WI38 (cell line): ENCODE measurements around the gene USP34.

ENCODE experiments used
- H3K4me3 ChIP-seq: 2 replicates; pipeline ENCODE4 v1.5.1; 2011; ENCODE audit warnings: low read depth, mild to moderate bottlenecking, control low read depth, low read length
- TF ChIP-seq, protein P1 (sequence below): IDR thresholded peaks from 2 replicates; pipeline ENCODE4 v1.5.1; 2012; ENCODE audit warnings: low read depth, mild to moderate bottlenecking, control low read depth, low read length

Gene USP34

GRCh38 chr2:61334466-61334865 lies 136.4 kb downstream of the USP34 start:
- TF ChIP-seq, protein P1, sequence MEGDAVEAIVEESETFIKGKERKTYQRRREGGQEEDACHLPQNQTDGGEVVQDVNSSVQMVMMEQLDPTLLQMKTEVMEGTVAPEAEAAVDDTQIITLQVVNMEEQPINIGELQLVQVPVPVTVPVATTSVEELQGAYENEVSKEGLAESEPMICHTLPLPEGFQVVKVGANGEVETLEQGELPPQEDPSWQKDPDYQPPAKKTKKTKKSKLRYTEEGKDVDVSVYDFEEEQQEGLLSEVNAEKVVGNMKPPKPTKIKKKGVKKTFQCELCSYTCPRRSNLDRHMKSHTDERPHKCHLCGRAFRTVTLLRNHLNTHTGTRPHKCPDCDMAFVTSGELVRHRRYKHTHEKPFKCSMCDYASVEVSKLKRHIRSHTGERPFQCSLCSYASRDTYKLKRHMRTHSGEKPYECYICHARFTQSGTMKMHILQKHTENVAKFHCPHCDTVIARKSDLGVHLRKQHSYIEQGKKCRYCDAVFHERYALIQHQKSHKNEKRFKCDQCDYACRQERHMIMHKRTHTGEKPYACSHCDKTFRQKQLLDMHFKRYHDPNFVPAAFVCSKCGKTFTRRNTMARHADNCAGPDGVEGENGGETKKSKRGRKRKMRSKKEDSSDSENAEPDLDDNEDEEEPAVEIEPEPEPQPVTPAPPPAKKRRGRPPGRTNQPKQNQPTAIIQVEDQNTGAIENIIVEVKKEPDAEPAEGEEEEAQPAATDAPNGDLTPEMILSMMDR: no peak
- no peak overlapping the region for H3K4me3 ChIP-seq

DNA sequence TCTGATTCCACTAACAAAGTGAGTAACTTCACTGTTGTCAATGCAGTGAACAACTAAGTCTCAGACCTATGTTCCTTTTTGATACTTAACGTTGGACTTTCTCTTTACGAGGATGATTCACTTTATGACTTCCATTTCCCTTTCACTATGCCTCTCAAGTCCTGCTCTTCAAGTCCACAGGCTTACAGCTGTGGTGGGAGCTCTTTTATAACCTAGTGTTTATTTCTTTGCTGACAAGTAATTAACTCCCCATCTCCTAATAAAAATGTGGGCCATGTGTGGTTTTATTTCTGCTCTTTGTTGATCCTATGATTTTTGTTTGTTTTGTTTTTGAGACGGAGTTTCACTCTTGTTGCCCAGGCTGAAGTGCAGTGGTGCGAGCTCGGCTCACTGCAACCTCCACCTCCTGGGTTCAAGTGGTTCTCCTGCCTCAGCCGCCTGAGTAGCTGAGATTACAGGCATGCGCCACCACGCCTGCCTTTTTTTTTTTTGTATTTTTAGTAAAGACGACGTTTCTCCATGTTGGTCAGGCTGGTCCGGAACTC lies 142.1 kb downstream of the USP34 start:
- no peak overlapping the region for H3K4me3 ChIP-seq

GRCh38 chr2:61327173-61327572 lies 143.7 kb downstream of the USP34 start:
- TF ChIP-seq, protein P1: no peak
- H3K4me3 ChIP-seq: no peak overlapping the region

More for the DNA sequence above, 142.1 kb downstream of the USP34 start:
- TF ChIP-seq, protein P1: no peak

DNA sequence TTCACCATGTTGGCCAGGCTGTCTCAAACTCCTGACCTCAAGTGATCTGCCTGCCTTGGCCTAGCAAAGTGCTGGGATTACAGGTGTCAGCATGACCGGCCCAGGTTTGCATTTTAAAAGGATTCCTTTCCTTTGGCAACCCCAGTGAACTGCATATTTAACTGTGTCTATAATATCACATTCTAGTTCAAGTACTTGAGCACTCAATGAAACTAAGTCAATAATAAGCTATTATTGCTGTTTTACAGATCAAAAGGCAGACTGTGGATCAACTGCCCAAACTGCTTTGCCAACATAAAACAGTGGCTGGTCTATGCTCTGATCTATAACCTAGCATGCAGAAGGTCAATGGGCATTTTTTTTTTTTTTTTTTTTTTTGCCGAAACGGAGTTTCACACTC lies 144.5 kb downstream of the USP34 start:
- H3K4me3 ChIP-seq: no peak overlapping the region
- TF ChIP-seq, protein P1: no peak

DNA sequence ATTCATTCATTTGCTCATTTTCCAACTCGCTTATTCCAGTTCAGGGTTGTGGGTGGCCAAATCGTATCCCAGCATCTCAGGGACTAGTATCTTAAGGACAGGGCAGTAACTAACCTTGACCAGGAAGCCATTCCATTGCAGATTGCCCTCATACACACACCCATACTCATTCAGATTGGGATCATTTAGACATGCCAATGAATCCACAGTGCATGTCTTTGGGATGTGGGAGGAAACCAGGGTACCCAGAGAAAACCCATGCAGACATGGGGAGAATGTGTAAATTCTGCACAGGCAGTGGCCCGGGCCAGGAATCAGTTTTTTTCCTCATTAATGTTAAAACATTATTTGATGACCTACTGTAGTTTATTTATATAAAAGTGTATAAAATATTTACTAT lies 150.7 kb downstream of the USP34 start:
- TF ChIP-seq, protein P1: no peak
- no peak overlapping the region for H3K4me3 ChIP-seq

- no peak overlapping the region for H3K4me3 ChIP-seq
- TF ChIP-seq, protein P1: no peak
These were observed 152.3 kb downstream of the USP34 start for GRCh38 chr2:61318553-61318952.

- H3K4me3 ChIP-seq: no peak overlapping the region
- TF ChIP-seq, protein P1: no peak
These were observed 174.9 kb downstream of the USP34 start for GRCh38 chr2:61295981-61296380.
